HCT116 (cell line): Measurements from ENCODE around the gene CST8. TPM values are rescaled to one million over a fixed set of nuclear protein-coding genes. Genes with fewer than 3 reads are reported as not detected.

Experiments used
- ATAC-seq: fragments of 200-7000 bp; cut with Tn5 transposase; 2 replicates; pipeline ENCODE4 v1.9.1; 2020; ENCODE audit warnings: mild to moderate bottlenecking, moderate library complexity
- BruUV-seq: library from RNA; stranded (reverse); fragments of 400-500 nt; replicated peaks from 2 replicates; lab custom pipeline; 2021; lab: Mats Ljungman, UMichigan
- CTCF ChIA-PET: fragments of 300-600 bp; sonication (Branson Sonifier 250); formaldehyde crosslinking; loops from one replicate; lab custom pipeline; 2021; ENCODE audit warnings: antibody characterized with exemption; lab: Charles Lee
- POLR2A ChIA-PET: fragments of 300-600, 350-600 bp; sonication (Branson Sonifier 250); formaldehyde crosslinking; loops from one replicate; lab custom pipeline; 2021; ENCODE audit warnings: antibody characterized with exemption; lab: Charles Lee
- RAD21 ChIA-PET, 2 experiments: fragments of 300-600 bp; sonication (Branson Sonifier 250); formaldehyde crosslinking; loops; one replicate each; lab custom pipeline; 2023; ENCODE audit warnings: low total read pairs in 2 of 2; ENCODE audit not compliant: uncharacterized antibody in 2 of 2, unreplicated experiment in 2 of 2, low non-redundant PET in 1 of 2; lab: Charles Lee
- DNase-seq: peaks from one replicate; pipeline ENCODE4 v3.0.0-alpha.2; 2010; ENCODE audit warnings: low read depth, low spot score
- H2AFZ ChIP-seq: fragments of 200-600 bp; shearing (Covaris generic), sonication (generic); 2 replicates; pipeline ENCODE4 v1.6.1; 2017; ENCODE audit warnings: low read depth, mixed run types, mixed read lengths, antibody characterized with exemption, low read length; ENCODE audit not compliant: poor library complexity, severe bottlenecking
- H3K27ac ChIP-seq: 2 replicates; pipeline ENCODE4 v1.5.1; 2012; ENCODE audit warnings: low read depth, low read length
- H3K27me3 ChIP-seq: fragments of 200-600 bp; sonication (generic); 2 replicates; pipeline ENCODE4 v1.6.1; 2016; ENCODE audit warnings: mixed run types, low read length, mixed read lengths; ENCODE audit not compliant: insufficient read depth
- H3K36me3 ChIP-seq, 2 experiments: fragments of 200-500 bp in 1 of 2; fragments of 200-600 bp in 1 of 2; sonication (Bioruptor generic) in 1 of 2; sonication (generic) in 1 of 2; 2 replicates each; pipeline versions ENCODE4 v1.5.1 to v1.6.1; 2014 to 2016; ENCODE audit warnings: low read length in 2 of 2, inconsistent platforms in 1 of 2, mixed read lengths in 1 of 2, mixed run types in 1 of 2; ENCODE audit not compliant: insufficient read depth in 2 of 2, control insufficient read depth in 1 of 2
- H3K4me1 ChIP-seq, 2 experiments: fragments of 200-600 bp in 1 of 2; sonication (generic) in 1 of 2; 2 replicates each; pipeline versions ENCODE4 v1.5.1 to v1.6.1; 2012 to 2017; ENCODE audit warnings: low read length in 2 of 2, inconsistent platforms in 1 of 2, mild to moderate bottlenecking in 1 of 2, mixed read lengths in 1 of 2, mixed run types in 1 of 2, moderate library complexity in 1 of 2; ENCODE audit not compliant: insufficient read depth in 2 of 2, control insufficient read depth in 1 of 2
- H3K4me2 ChIP-seq: fragments of 200-600 bp; sonication (generic); 2 replicates; pipeline ENCODE4 v1.6.1; 2017; ENCODE audit warnings: mixed run types, low read length, mixed read lengths
- H3K4me3 ChIP-seq, 2 experiments: fragments of 200-600 bp in 1 of 2; sonication (generic) in 1 of 2; replicated peaks in 1 of 2; 2 replicates each; pipeline ENCODE4 v1.5.1; 2011 to 2016; ENCODE audit warnings: low read length in 2 of 2, control low read depth in 1 of 2, low read depth in 1 of 2, mild to moderate bottlenecking in 1 of 2, mixed read lengths in 1 of 2, mixed run types in 1 of 2
- H3K79me2 ChIP-seq: fragments of 200-600 bp; sonication (generic); 2 replicates; pipeline ENCODE4 v1.6.1; 2017; ENCODE audit warnings: mild to moderate bottlenecking, mixed run types, low read length, moderate library complexity, mixed read lengths; ENCODE audit not compliant: insufficient read depth
- H3K9ac ChIP-seq: fragments of 200-600 bp; sonication (generic); 2 replicates; pipeline ENCODE4 v1.6.1; 2016; ENCODE audit warnings: low read length, mixed read lengths
- H3K9me2 ChIP-seq: fragments of 200-600 bp; sonication (generic), shearing (Covaris generic); 2 replicates; pipeline ENCODE4 v1.6.1; 2017; ENCODE audit warnings: mixed run types, mild to moderate bottlenecking, moderate library complexity; ENCODE audit not compliant: insufficient read depth
- H3K9me3 ChIP-seq, 2 experiments: fragments of 200-500 bp in 1 of 2; fragments of 200-600 bp in 1 of 2; sonication (Bioruptor generic) in 1 of 2; sonication (generic) in 1 of 2; 2 replicates each; pipeline ENCODE4 v1.6.1; 2014 to 2017; ENCODE audit warnings: low read length in 2 of 2, mixed read lengths in 2 of 2, inconsistent platforms in 1 of 2, low read depth in 1 of 2, mild to moderate bottlenecking in 1 of 2, mixed run types in 1 of 2, moderate library complexity in 1 of 2; ENCODE audit not compliant: control insufficient read depth in 1 of 2, insufficient read depth in 1 of 2
- H4K20me1 ChIP-seq: fragments of 200-600 bp; sonication (generic), shearing (Covaris generic); 2 replicates; pipeline ENCODE4 v1.6.1; 2017; ENCODE audit warnings: mixed run types, mild to moderate bottlenecking, moderate library complexity; ENCODE audit not compliant: insufficient read depth
- CBX3 ChIP-seq: IDR thresholded peaks from 2 replicates; pipeline ENCODE4 v1.6.1; 2012; ENCODE audit warnings: low read depth
- CEBPB ChIP-seq: IDR thresholded peaks from 2 replicates; pipeline ENCODE4 v1.6.1; 2012; ENCODE audit warnings: low read depth
- EZH2phosphoT487 ChIP-seq: fragments of 200-600 bp; IDR thresholded peaks from 2 replicates; pipeline ENCODE4 v1.6.1; 2018; ENCODE audit warnings: antibody characterized with exemption, borderline replicate concordance
- MAX ChIP-seq: IDR thresholded peaks from 2 replicates; pipeline ENCODE4 v1.6.1; 2012
- POLR2A ChIP-seq: IDR thresholded peaks from 2 replicates; pipeline ENCODE4 v1.7.0; 2011; ENCODE audit warnings: borderline replicate concordance; ENCODE audit not compliant: insufficient read depth, insufficient read length; ENCODE audit errors: extremely low read depth
- SIN3A ChIP-seq: IDR thresholded peaks from 2 replicates; pipeline ENCODE4 v1.6.1; 2012; ENCODE audit warnings: low read depth
- SRF ChIP-seq: IDR thresholded peaks from 2 replicates; pipeline ENCODE4 v1.6.1; 2012; ENCODE audit warnings: low read depth
- YY1 ChIP-seq: IDR thresholded peaks from 2 replicates; pipeline ENCODE4 v1.6.1; 2011; ENCODE audit warnings: low read length, low read depth, moderate library complexity, mild to moderate bottlenecking; ENCODE audit not compliant: insufficient replicate concordance; ENCODE audit errors: extremely low read depth
- ZFX ChIP-seq: fragments of 450-650 bp; IDR thresholded peaks from 2 replicates; pipeline ENCODE4 v1.6.1; 2017
- intact Hi-C: fragments of 100-400 bp; cut with micrococcal nuclease; formaldehyde crosslinking; loops from 2 replicates; pipeline ENCODE4 v1.10.0; 2022
- total RNA-seq: library from RNA; stranded (reverse); gene quantifications from one replicate; pipeline ENCODE4 v1.2.1, GENCODE V29; 2021; ENCODE audit not compliant: unreplicated experiment
- TF ChIP-seq, protein P1 (sequence below): IDR thresholded peaks from 2 replicates; pipeline ENCODE4 v1.6.1; 2012
- TF ChIP-seq, protein P2 (sequence below), 3 experiments: fragments of 200-600 bp in 1 of 3; sonication (generic) in 1 of 3; IDR thresholded peaks in 2 of 3; conservative IDR thresholded peaks in 1 of 3; 2 replicates each; pipeline ENCODE4 v1.5.1; 2012 to 2017; ENCODE audit warnings: low read depth in 2 of 3, low read length in 2 of 3, antibody characterized with exemption in 1 of 3, borderline replicate concordance in 1 of 3, control low read depth in 1 of 3, mild to moderate bottlenecking in 1 of 3, mixed read lengths in 1 of 3, mixed run types in 1 of 3, moderate library complexity in 1 of 3; ENCODE audit not compliant: insufficient read depth in 1 of 3

Gene CST8
- total RNA-seq, 1 experiment from 2014 or later: not detected

GRCh38 chr20:23449421-23449820 lies 41.5 kb upstream of the CST8 start:
- DNase-seq: no peak
- ChIA-PET CTCF (no interaction called here), POLR2A (no interaction called here), RAD21 (no interaction called here)
- no peaks in the 10 kb centered on the region for H3K36me3 ChIP-seq
- no peaks in the 10 kb centered on the region for H3K79me2 ChIP-seq
- intact Hi-C loops: no loop called here
- TF ChIP-seq YY1 (no peak), SIN3A (no peak), CEBPB (no peak), EZH2phosphoT487 (no peak), POLR2A (no peak), SRF (no peak)
- no TSS peak for BruUV-seq
- no peaks in the 10 kb centered on the region for H3K9me3 ChIP-seq
- H3K9ac ChIP-seq: no peak overlapping the region
- no peaks in the 10 kb centered on the region for H3K9me2 ChIP-seq
- no peak overlapping the region for H3K27ac ChIP-seq
- no peaks in the 10 kb centered on the region for H4K20me1 ChIP-seq
- ATAC-seq: no peak
- no peak overlapping the region for H3K4me3 ChIP-seq
- H3K27me3 ChIP-seq: no peaks in the 10 kb centered on the region; the same call in none of the 2 replicates
- no peak overlapping the region for H2AFZ ChIP-seq
- H3K4me1 ChIP-seq: peaks cover 0 to 7% of the 10 kb centered on the region in 2 experiments; a peak in 1 of 4 replicates
- no peak overlapping the region for H3K4me2 ChIP-seq

DNA sequence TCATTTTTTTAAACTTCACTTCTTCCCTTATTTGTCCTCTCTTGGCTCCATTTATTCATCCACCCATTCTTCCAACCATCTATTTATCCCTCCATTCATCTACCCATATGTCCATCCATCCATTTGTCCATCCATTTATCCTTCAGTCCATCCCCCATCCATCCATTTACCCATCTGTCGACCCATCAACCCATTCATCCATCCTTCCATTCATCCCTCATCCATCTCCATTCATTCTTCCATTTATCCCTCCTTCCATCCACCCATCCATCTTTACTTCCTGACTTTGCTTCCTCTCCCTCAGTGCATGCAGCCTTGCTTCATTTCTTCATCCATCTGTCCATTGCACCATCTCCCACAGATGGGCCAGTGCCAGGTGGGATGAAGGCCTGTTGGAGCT lies 40.0 kb upstream of the CST8 start:
- TF ChIP-seq SRF (no peak), CEBPB (no peak), CBX3 (no peak), ZFX (no peak), SIN3A (no peak), MAX (no peak)
- TF ChIP-seq, protein P1, sequence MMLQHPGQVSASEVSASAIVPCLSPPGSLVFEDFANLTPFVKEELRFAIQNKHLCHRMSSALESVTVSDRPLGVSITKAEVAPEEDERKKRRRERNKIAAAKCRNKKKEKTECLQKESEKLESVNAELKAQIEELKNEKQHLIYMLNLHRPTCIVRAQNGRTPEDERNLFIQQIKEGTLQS: no peak
- TF ChIP-seq, protein P2, sequence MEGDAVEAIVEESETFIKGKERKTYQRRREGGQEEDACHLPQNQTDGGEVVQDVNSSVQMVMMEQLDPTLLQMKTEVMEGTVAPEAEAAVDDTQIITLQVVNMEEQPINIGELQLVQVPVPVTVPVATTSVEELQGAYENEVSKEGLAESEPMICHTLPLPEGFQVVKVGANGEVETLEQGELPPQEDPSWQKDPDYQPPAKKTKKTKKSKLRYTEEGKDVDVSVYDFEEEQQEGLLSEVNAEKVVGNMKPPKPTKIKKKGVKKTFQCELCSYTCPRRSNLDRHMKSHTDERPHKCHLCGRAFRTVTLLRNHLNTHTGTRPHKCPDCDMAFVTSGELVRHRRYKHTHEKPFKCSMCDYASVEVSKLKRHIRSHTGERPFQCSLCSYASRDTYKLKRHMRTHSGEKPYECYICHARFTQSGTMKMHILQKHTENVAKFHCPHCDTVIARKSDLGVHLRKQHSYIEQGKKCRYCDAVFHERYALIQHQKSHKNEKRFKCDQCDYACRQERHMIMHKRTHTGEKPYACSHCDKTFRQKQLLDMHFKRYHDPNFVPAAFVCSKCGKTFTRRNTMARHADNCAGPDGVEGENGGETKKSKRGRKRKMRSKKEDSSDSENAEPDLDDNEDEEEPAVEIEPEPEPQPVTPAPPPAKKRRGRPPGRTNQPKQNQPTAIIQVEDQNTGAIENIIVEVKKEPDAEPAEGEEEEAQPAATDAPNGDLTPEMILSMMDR (IDR thresholded peaks at IDR 0.05 in 2 of 3, conservative IDR thresholded peaks at IDR 0.05 in 1 of 3; ENCODE audit: borderline replicate concordance in 1 of 3, insufficient read depth in 1 of 3, low read depth in 2 of 3, low read length in 2 of 3): no peak
- no peaks in the 10 kb centered on the region for H3K36me3 ChIP-seq
- H3K4me1 ChIP-seq: peaks cover 0 to 1% of the 10 kb centered on the region in 2 experiments; a peak in 1 of 4 replicates
- H3K27me3 ChIP-seq: no peaks in the 10 kb centered on the region; the same call in none of the 2 replicates
- intact Hi-C loops: no loop called here
- CTCF ChIA-PET: no interaction called here
- no peaks in the 10 kb centered on the region for H3K9me3 ChIP-seq
- no peak overlapping the region for H3K27ac ChIP-seq
- POLR2A ChIA-PET: no interaction called here
- H2AFZ ChIP-seq: no peak overlapping the region
- no peaks in the 10 kb centered on the region for H4K20me1 ChIP-seq
- DNase-seq (no peak), ATAC-seq (no peak)
- no peak overlapping the region for H3K4me3 ChIP-seq
- H3K79me2 ChIP-seq: no peaks in the 10 kb centered on the region
- no peak overlapping the region for H3K9ac ChIP-seq
- H3K9me2 ChIP-seq: no peaks in the 10 kb centered on the region
- no TSS peak for BruUV-seq
- RAD21 ChIA-PET: no interaction called here
- H3K4me2 ChIP-seq: no peak overlapping the region
